Stimulated activated CD8-positive, alpha-beta memory T cell treated with anti-CD3 and anti-CD28 coated beads, Interleukin-12 subunit alpha, Interleukin-12 subunit beta, amount 100 ng/mL, for 24 hours (primary cell): ENCODE measurements around the gene PPP2R2B.
"Not testable (repeated sequence)": the region's sequence is repeated elsewhere in the genome, so short reads cannot be mapped to it uniquely, and the experiment has no call there.

Source experiments
- DNase-seq: peaks from one replicate; pipeline ENCODE4 v3.0.0-alpha.2; 2020; ENCODE audit errors: extremely low read depth

Gene PPP2R2B

DNA sequence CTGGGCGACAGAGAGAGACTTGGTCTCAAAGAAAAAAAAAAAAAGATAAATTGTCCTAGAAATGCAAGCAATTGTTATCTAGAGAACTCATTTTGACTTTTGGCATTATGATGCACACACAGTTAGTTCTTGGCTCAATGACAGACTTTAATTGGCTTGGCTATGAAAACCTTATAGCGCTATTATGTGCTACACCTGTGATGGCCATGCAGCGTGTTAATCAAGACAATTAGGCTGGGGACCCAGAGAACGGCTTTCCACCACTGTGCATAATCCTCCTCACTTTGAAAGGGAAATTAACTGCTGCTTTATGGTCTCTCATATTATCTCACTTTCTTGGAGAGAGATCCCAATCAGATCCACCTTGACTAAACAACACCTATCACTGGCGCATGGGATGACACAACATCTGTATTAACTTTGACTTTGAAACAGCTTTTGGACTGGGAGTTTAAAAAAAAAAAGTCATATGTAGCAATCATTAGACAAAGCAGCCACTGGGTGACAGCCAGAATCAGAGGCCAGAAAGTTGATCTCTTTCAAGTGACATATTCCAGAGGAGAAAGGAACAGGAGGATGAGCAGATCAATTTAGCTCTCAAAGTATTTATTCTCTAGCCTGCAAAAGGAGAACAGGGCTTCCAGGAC lies 132.5 kb downstream of the PPP2R2B start:
- DNase-seq: no peak

DNA sequence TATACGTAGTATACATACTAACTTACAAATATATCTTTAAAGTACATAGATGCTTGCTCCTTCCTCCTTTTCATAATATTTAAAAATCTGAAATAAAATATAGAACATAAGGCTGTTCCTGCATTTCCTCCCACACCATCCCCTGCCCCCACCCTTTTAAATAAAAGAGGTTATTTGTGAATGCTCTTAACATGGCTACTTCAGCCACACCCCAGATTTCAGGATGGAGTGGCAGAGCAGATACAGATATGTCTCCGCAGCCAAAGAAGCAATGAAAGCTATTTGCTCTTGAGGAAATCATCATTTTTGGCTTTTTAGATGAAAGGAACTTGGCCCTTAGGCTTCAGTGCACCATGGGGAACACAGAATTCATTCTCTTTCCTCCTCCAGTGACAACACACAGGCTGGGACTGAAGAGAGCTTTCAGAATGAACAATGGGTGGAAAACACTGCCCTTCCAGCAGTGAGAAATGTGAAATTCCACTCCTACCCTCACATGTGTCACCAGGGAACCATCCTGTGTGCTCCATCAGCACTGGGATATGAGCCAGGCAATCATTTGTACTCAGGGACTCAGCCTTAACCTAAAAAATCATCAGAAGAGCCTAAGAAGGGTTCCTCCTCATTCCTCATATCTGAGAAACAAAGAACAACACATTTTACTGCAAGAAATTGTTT lies 134.3 kb downstream of the PPP2R2B start:
- DNase-seq: no peak

DNA sequence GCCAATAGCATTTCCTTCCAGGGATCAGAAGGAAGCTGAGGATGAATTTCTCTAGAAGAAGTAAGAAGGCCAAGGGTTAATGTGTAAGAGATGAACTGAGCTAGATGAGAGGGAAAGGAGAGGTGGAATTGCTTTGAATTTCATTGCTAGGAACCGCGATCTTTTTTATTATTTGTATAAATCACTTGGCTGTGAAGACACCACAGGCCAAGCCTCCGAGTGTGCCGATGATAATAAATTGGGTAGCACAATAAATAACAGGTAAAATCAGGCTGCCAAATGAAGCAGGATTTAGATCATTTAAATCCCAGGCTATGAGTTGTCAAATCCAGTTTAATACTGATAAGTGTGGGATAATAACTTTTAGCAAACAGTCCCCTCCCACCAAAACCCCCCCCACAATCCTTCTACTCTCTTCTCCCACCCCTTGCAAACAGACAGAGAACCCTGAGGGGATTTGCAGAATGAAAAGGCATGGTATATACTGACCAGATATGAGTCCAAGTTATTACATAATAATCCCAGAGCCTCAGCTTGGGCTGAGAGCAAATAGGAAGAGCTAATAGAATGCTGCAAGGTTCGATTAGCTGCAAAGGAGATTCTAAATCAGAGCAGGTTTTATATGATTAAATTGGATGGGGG lies 143.5 kb downstream of the PPP2R2B start:
- no peak for DNase-seq

DNA sequence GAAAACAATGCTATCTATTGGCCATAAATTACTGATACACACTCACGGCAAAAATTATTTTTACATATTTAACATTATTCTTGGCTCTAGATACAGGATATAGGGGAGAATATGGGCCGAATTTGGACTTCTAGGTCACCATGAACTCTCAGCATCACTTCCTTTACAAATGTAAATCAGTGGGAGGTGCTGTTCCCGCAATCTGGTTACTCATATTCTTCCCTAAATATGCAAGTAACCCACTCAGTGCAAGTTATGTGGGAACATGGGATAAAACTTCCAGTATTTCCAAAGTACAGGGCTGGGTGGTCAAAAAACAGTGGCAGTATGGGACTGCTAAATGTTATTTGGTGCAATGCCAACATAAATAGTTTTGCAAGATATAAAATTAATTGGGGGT lies 145.6 kb downstream of the PPP2R2B start:
- no peak for DNase-seq

DNA sequence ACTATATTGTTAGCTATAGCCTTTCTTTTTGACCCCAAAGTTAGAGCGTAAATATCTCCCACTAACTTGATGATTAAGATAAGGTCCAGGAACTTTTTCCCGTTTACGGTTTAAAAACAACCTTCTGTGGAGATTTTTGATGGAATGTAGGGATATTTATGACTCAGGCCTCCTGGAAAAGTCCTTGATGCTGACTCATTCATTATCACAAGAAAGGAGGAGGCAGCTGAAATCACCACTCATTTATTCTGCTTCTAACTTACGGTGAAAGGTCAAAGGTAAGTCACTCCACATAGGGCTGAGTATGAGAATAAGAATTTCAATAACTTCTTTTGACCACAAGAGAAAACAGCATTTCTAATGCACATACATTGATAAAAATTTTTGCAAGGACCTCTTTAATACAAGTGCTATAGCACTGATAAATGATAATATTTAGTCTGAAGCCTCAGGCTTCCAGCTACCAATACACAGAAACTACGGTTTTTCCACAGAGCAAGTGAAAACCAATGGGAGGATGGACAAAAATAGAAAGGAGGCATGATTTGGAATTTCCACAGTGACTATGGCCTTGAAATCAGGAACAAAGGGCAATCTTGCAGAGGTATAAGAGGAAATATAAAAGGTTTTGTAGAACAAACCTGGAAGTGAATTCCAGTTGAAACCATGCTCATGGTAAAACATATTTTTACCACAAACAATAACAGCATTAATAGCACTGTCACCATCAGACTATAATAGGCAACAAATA lies 146.5 kb downstream of the PPP2R2B start:
- no peak for DNase-seq

DNA sequence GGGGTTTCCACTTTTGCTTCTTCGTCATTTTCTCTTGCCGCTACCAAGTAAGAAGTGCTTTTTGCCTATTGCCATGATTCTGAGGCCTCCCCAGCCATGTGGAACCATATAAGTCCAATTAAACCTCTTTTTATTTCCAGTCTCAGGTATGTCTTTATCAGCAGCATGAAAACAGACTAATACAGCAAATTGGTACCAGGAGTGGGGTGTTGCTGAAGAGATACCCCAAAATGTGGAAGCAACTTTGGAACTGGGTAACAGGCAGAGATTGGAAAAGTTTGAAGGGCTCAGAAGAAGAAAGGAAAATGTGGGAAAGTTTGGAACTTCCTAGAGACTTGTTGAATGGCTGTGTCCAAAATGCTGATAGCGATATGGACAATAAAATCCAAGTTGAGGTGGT lies 149.8 kb downstream of the PPP2R2B start:
- DNase-seq: not testable (repeated sequence)

DNA sequence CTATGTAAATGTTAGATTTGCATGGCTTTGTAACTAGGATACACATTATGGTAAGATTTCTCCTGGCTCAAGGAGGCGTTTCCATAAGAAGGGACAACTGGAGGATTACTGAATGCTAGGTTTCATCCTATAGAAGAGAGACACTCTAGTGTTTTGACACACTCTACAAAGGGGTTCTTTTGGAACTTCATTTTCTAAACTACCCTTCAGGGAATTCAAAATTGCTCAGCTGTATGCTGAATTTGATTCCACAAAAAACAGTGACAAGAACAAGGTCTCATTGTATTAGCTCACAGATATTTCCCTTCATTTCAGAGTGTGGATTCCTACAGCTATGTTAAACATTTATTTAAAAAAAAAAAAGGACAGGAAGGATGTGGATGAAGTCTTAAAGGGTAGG lies 151.7 kb downstream of the PPP2R2B start:
- no peak for DNase-seq

DNA sequence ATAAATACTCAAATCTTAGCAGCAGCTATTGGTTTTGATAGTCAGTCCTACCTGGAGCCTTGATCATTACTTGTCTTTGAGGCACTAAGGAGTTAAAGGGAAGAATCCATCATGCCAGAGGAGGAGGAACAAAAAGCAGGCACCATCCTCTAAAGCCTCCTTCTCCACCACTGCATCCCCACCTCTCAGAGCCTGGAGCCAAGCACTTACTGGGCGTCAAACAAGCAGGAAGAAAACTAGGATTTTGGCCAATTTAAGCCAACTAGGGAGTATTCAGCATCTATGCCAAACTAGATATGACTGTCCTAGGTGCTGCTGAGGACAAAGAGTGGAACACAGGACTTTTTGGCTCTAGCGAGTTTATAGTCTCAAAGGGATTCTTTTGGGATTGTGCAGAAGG lies 152.5 kb downstream of the PPP2R2B start:
- DNase-seq: no peak

DNA sequence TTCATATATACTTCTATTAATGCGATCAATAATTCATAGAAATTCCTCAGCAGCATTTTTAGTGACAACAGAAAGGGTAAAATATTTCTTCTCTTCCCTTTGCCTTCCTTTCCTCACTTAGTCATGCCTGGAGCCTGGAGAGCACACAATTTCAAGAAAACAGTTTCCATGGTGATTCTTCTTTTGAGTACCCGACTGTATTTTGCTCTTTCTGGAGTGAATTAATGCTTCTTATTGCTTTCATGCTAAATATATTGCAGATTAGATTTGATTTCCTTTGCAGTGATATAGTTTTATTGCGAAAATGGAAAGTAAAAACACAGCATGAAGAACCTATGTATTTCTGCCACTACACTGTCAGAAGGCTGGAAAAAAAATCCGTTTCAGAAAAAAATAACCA lies 153.5 kb downstream of the PPP2R2B start:
- no peak for DNase-seq

DNA sequence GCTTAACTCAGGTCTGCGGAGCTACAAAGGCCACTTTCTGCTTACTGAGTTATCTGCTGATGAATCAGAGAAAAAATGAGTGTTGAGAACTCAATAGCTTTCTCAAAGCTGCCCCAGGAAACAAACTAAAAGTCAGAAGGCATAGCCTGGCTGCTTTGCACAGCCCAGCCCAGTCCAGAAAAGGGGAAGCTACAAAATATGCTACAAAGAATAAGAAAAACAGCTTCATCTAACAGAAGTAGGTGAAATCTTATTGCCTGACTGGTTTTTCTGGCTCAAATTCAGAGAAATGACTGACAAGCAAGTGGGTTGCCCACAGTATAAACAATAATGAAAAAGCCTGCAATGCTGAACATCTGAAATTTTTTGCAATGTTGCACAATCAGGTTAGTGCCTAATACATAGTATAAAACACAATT lies 156.2 kb downstream of the PPP2R2B start:
- no peak for DNase-seq

DNA sequence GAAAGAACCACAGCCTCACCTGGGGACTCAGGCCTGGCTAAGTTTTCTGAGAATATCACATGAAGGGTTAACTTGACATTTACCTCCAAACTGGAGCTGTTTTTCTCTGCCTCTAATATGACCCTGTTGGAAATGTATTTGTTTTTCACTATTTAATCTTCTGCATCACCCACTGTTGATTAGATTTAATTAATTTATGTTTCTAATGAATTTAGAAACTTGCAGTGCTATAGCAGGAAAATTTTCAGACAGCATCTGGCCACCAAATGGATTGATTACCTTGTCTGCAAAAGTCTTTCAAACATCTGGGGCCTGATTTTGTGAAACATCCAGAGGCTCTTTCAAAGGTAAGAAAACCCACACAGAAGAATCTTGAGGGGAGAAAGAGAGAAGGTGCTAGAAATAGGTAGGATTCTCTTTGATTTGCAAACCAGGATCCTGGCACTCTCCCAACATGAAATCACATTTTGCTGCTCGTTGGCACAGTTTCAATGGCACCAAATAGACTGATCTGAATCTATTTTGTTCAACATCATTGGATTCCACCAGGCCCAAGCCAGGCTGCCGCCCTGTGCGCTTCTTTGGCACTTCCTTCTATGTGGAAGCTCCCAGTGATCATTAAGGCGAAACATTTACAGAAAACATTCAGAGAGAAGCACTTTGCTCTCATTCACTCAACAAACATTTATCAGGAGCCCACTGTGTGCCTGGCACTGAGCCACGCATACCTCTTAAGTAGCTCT lies 157.3 kb downstream of the PPP2R2B start:
- DNase-seq: no peak

DNA sequence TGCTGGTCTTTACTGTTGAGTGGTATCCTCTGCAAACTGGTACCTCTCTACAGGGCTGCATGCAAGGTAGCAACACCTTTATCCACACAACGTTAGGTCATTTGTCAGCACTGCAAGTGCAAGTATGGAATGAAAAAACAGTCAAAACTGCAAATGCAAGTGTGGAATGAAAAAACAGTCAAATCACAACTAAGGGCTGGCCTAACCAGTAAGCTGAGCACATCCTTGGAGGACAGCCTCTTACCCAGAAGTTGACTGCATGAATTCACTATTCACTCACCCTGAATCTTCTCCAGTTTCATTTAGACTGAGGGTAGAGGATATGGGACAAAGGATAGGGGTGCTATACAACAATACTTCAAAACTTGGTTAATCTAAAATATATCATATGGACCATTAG lies 158.4 kb downstream of the PPP2R2B start:
- DNase-seq: no peak

DNA sequence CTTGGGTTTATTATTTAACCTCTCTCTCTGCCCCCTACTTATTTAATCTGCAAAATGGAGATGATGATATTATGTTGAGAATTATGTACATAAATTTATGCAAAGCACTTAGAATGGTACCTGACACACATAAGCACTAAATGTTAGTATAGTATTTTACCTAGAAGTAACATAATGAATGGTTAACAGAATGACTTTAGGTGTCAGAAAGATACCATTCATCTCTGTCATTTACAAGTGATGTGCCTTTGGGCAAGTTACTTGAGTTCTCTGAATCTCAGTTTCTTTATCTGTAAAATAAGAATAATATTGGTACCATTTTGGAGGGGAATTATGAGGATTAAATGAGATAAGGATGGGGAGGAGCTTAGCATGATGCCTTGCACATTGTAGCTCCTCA lies 159.4 kb downstream of the PPP2R2B start:
- no peak for DNase-seq

DNA sequence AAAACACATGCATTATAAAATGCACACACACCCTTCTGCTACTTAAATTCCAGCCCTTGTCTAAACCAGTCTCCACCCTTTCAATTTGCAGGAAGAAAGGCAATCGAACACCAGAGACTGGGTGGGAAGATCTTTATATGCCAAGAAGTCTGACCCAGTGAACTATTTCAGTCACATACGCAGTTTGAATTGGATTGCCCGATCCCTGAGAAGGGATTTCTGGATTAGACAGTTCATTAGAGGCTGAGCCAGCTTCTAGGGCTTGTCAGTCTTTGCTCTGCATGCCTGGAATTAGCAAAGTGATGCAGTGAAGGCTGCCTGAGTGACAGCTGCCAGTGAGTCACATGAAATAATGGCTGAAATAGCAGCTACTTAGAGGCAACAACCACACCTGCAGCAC lies 159.9 kb downstream of the PPP2R2B start:
- no peak for DNase-seq

DNA sequence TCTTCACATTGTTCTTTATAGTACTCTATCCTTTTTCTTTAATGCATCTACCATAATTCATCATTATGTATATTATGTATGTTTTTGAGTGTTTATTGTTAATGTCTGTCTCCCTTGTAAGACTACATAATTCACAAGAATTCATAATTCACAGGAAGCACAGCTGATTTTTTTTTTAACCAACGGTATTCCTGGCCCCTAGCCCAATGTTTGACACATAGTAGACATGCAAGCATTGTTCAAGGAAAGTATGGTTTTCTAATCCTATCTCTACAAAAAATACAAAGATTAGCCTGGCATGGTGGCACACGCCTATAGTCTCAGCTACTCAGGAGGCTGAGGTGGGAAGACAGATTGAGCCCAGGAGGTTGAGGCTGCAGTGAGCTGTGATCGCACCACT lies 160.6 kb downstream of the PPP2R2B start:
- no peak for DNase-seq

DNA sequence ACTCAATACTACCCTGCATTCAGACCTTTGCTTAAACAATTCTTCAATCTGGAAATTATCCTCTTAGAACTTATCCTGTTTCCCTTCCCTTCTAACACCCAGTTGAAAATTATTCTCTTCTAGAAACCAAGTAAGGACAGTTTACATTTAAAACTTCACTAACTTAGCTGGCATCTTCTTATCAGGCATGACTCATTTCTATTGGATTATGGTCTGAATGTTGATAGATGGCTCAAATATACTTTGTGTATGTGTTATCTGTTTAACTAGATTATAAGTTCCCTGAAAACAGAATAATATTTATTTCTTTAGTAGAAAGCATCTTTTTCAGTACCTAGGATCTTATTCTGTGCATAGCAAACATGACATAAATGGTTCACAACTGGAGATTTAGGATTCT lies 161.9 kb downstream of the PPP2R2B start:
- no peak for DNase-seq

DNA sequence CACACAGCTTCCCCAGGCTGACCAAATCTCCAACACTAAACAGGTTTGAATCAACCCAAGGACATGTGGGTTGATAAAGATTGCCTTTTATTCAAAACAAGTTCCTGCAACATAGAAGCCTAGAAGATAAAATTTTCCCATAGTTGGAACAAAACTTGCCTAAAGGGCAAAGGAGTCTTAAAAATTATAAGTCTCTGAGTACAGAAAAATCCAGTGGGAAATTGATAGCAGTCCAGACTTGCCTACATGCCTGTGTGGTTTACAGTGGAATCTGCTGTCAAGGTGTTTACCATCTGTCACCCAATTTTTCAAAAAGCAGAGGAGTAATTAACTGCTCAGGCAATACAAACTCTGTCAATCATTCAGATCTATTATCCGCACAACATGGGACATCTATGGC lies 168.2 kb downstream of the PPP2R2B start:
- no peak for DNase-seq

DNA sequence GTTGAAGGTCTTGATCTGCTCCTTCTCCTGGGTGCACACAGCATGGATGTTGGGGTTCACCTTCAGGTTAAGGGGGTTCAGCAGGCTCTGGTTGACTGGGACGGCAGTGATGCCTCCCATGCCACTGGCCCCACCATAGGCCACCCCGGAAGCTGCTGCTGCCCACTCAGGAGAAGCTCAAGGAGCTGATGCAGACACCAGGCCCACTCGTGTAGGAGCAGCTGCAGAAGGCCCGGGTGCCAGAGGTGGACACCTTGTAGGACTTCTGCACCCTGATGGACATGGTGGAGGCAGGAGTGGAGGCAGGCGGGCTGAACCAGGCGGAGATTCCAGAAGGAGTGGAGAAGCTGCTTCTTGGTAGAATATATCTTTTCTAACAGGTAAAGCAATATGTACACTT lies 171.2 kb downstream of the PPP2R2B start:
- DNase-seq: no peak

DNA sequence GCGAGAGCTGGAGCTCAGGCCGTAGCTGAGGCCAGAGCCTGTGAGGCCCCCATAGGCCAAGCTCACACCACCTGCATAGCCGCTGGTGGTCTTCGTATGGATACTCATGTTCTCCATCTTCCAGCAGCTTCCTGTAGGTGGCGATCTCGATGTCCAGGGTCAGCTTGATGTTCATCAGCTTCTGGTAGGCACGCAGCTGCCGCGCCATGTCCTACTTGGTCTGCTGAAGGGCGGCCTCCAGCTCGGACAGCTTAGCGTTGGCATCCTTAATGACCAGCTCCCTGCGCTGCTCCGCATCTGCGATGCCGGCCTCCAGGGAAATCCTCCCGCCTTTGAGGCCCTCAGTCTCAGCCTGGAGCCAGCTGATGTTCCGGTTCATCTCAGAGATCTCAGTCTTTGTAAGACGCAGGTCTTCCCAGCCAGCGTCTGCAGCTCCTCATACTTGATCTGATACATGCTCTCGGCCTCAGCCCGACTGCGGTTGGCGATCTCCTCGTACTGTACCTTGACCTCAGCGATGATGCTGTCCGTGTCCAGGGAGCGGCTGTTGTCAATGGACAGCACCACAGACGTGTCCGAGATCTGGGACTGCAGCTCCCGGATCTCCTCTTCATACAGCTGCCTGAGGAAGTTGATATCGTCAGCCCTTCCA lies 172.1 kb downstream of the PPP2R2B start:
- no peak for DNase-seq

DNA sequence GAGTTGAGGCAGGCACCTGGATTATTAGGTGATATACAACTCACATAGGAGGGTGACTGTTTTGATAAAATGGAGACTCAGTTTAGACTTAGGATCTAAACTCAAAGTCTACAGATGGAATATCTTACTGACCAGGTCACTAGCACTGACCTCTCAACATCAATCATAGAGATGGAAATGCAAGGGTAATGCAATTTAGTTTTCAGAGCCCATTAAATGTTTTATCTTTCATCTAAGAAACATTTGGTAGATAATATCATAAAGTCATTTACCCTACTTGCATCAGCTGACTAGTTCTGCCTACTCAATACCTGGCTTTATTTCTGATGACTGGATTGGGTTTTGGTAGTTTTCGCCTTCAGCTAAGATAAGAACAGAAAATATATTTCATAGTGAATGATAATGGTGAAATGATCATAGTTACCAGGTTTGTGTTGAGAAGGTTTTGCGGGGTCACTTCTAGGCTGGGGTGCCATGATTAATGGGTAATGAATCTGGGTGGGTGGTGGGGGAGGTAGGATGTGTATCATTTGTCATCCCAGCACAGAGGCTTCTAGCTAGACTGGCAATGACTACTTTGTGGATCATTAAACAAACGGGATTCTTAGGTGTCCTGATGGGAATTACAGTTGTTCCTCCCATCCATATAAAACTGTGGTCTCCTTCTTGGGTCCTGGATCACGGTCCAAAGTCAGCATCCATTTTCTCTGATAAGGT lies 173.4 kb downstream of the PPP2R2B start:
- no peak for DNase-seq

DNA sequence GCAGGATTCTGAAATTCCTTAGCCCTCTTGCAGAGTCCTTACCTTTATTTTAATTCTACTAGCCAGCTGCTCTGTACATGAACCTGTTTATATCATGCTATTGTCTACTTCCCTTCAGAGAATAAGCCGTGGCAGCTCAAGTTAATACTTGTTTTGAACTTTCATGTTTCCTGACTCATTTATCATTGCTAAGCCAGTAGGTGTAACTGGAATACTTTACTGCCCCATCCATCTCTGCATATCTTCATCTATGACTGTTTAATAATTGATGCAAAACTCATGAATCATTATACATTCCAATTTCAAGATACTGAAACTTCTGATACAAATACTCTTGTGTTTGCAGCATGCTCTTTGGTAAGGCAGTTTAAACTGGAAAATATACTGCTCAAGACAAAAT lies 174.7 kb downstream of the PPP2R2B start:
- no peak for DNase-seq
